Measurements from ENCODE around the gene OBSCN.

OBSCN gene

DNA sequence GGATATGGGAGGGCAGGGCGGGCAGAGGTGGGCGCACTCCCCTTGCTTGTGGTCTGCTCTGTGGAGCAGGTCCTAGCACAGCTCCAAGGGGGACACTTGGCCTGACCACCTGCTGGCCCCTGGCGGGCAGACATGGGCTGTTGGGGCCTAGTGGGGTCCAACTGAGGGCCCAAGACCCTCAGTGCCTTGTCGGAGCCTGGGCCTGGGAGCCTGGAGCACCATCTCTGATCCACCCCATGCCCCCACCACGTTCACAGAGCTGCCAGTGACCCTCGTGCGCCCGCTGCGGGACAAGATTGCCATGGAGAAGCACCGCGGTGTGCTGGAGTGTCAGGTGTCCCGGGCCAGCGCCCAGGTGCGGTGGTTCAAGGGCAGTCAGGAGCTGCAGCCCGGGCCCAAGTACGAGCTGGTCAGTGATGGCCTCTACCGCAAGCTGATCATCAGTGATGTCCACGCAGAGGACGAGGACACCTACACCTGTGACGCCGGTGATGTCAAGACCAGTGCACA is 70.6 kb downstream of the OBSCN start:
- TF ChIP-seq ARNT (IDR thresholded peaks at IDR 0.05) = no peak
- no peak for TF ChIP-seq L3MBTL2 (conservative IDR thresholded peaks at IDR 0.05)
- no peak for TF ChIP-seq LEF1 (IDR thresholded peaks at IDR 0.05; ENCODE audit: borderline replicate concordance)
- TF ChIP-seq BHLHE40 (IDR thresholded peaks at IDR 0.05; ENCODE audit: borderline replicate concordance) = no peak
- TF ChIP-seq FOXK2 (IDR thresholded peaks at IDR 0.05) = no peak
- TF ChIP-seq ZNF384 (IDR thresholded peaks at IDR 0.05) = no peak
- ChIA-PET POLR2A (no interaction called here), CTCF (interaction anchor here (0.5 to 0.6 kb wide), 2 partner anchors 18 to 237 kb away, joined by 3 read pairs; no protein-coding TSS in a partner anchor)
- DNase-seq (ENCODE audit: extremely low spot score) = no peak

DNA sequence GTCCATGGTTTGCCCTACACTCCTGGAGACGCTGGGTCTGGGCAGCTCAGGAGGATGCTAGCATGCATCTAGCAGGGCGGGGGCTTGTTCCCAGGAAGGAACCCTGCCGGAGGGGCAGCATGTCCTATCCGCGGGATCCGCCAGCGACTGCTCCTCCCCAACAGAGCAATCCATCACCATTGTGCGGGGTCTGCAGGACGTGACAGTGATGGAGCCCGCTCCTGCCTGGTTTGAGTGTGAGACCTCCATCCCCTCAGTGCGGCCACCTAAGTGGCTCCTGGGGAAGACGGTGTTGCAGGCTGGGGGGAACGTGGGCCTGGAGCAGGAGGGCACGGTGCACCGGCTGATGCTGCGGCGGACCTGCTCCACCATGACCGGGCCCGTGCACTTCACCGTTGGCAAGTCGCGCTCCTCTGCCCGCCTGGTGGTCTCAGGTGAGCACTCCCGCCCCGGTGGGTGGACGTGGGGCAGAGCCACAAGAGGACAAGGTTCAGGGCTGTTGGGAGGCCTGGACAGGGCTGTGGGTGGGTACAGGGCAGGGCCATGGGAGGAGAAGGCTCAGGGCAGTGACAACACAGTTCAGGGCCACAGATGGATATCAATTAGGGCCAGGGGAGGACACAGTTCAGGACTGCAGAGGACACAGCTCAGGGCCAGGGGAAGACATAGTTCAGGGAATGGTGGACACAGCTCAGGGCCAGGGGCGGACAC is 71.3 kb downstream of the OBSCN start:
- POLR2A ChIA-PET = no interaction called here
- no peak for TF ChIP-seq L3MBTL2 (conservative IDR thresholded peaks at IDR 0.05)
- TF ChIP-seq FOXA1 (IDR thresholded peaks at IDR 0.05) = no peak
- TF ChIP-seq PKNOX1 (IDR thresholded peaks at IDR 0.05) = no peak
- TF ChIP-seq NFRKB (IDR thresholded peaks at IDR 0.05) = no peak
- no peak for TF ChIP-seq ZNF384 (IDR thresholded peaks at IDR 0.05)
- no peak for TF ChIP-seq SP1 (IDR thresholded peaks at IDR 0.05)
- no peak for DNase-seq (ENCODE audit: extremely low spot score)
- CTCF ChIA-PET = no interaction called here

GRCh38 chr1:228279722-228280105 is 71.9 kb downstream of the OBSCN start:
- POLR2A ChIA-PET = no interaction called here

DNA sequence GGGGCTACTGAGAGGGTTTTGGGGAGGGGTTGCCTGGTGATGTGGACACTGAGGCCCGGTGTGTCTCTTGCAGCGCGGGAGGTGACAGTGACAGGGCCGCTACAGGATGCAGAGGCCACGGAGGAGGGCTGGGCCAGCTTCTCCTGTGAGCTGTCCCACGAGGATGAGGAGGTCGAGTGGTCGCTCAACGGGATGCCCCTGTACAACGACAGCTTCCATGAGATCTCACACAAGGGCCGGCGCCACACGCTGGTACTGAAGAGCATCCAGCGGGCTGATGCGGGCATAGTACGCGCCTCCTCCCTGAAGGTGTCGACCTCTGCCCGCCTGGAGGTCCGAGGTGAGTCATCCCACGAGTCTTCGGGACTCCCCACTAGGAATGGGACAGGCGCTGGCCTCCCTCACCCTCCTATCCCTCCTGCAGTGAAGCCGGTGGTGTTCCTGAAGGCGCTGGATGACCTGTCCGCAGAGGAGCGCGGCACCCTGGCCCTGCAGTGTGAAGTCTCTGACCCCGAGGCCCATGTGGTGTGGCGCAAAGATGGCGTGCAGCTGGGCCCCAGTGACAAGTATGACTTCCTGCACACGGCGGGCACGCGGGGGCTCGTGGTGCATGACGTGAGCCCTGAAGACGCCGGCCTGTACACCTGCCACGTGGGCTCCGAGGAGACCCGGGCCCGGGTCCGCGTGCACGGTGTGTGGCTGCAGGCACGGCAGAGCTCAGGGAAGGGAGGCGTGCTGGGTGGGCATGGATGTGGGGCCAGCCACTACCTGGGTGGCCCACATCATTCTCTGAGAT is 72.5 kb downstream of the OBSCN start:
- DNase-seq (ENCODE audit: extremely low spot score) = no peak
- POLR2A ChIA-PET = no interaction called here
- CTCF ChIA-PET = no interaction called here
- TF ChIP-seq ARNT (IDR thresholded peaks at IDR 0.05) = no peak
- no peak for TF ChIP-seq CTBP1 (IDR thresholded peaks at IDR 0.05; ENCODE audit: borderline replicate concordance)
- no peak for TF ChIP-seq PKNOX1 (IDR thresholded peaks at IDR 0.05)
- TF ChIP-seq L3MBTL2 (conservative IDR thresholded peaks at IDR 0.05) = no peak
- no peak for TF ChIP-seq FOXK2 (IDR thresholded peaks at IDR 0.05)
- TF ChIP-seq LEF1 (IDR thresholded peaks at IDR 0.05; ENCODE audit: borderline replicate concordance) = no peak
- TF ChIP-seq SP1 (IDR thresholded peaks at IDR 0.05) = no peak
- TF ChIP-seq SUZ12 (IDR thresholded peaks at IDR 0.05) = no peak
- no peak for TF ChIP-seq FOXM1 (IDR thresholded peaks at IDR 0.05; ENCODE audit: borderline replicate concordance)
- TF ChIP-seq ZNF384 (IDR thresholded peaks at IDR 0.05) = no peak
- no peak for TF ChIP-seq TARDBP (IDR thresholded peaks at IDR 0.05)
- no peak for TF ChIP-seq HDGF (IDR thresholded peaks at IDR 0.05; ENCODE audit: borderline replicate concordance)

More at GRCh38 chr1:228279722-228280105, 71.9 kb downstream of the OBSCN start:
- no peak for DNase-seq (ENCODE audit: extremely low spot score)
- TF ChIP-seq PKNOX1 (IDR thresholded peaks at IDR 0.05) (no peak), ELF4 (IDR thresholded peaks at IDR 0.05) (no peak), SUZ12 (IDR thresholded peaks at IDR 0.05) (no peak), TARDBP (IDR thresholded peaks at IDR 0.05) (no peak), ZNF384 (IDR thresholded peaks at IDR 0.05) (no peak), HDGF (IDR thresholded peaks at IDR 0.05; ENCODE audit: borderline replicate concordance) (no peak), FOXM1 (IDR thresholded peaks at IDR 0.05; ENCODE audit: borderline replicate concordance) (no peak), FOXA1 (IDR thresholded peaks at IDR 0.05) (no peak), ARNT (IDR thresholded peaks at IDR 0.05) (no peak), SP1 (IDR thresholded peaks at IDR 0.05) (no peak), CTBP1 (IDR thresholded peaks at IDR 0.05; ENCODE audit: borderline replicate concordance) (no peak), BHLHE40 (IDR thresholded peaks at IDR 0.05; ENCODE audit: borderline replicate concordance) (no peak), L3MBTL2 (conservative IDR thresholded peaks at IDR 0.05) (no peak), NFRKB (IDR thresholded peaks at IDR 0.05) (no peak)
- CTCF ChIA-PET = no interaction called here

GRCh38 chr1:228280961-228281591 is 73.2 kb downstream of the OBSCN start:
- ChIA-PET CTCF (interaction anchor here (1.5 kb wide), 1 partner anchor 150 kb away, joined by 4 read pairs; no protein-coding TSS in a partner anchor), POLR2A (no interaction called here)
- TF ChIP-seq SP1 (IDR thresholded peaks at IDR 0.05) (no peak), ELF4 (IDR thresholded peaks at IDR 0.05) (no peak), SUZ12 (IDR thresholded peaks at IDR 0.05) (no peak), LEF1 (IDR thresholded peaks at IDR 0.05; ENCODE audit: borderline replicate concordance) (no peak), NFRKB (IDR thresholded peaks at IDR 0.05) (no peak), FOXM1 (IDR thresholded peaks at IDR 0.05; ENCODE audit: borderline replicate concordance) (no peak), L3MBTL2 (conservative IDR thresholded peaks at IDR 0.05) (no peak)
- no peak for DNase-seq (ENCODE audit: extremely low spot score)

Data from HEK293T (cell line).